Progenitor cell of endocrine pancreas (in vitro differentiated cells): Measurements from ENCODE around the gene KCNQ1. TPM values are rescaled to one million over a fixed set of nuclear protein-coding genes. Genes with fewer than 3 reads are reported as not detected.

Experiments
- DNase-seq: peaks from one replicate; pipeline ENCODE4 v3.0.0; 2021; ENCODE audit warnings: low spot score; ENCODE audit not compliant: unreplicated experiment
- H3K27ac Mint-ChIP-seq: 2 replicates; pipeline ENCODE4 v1.8.0; 2021; ENCODE audit warnings: mild to moderate bottlenecking, moderate library complexity, mixed read lengths
- H3K27me3 Mint-ChIP-seq: 2 replicates; pipeline ENCODE4 v1.8.0; 2021; ENCODE audit warnings: mixed read lengths
- H3K36me3 Mint-ChIP-seq: 2 replicates; pipeline ENCODE4 v1.8.0; 2022; ENCODE audit warnings: mixed read lengths; ENCODE audit not compliant: insufficient read depth
- H3K4me1 Mint-ChIP-seq: 2 replicates; pipeline ENCODE4 v1.8.0; 2021; ENCODE audit warnings: low read depth, mixed read lengths
- H3K4me3 Mint-ChIP-seq: 2 replicates; pipeline ENCODE4 v1.8.0; 2021; ENCODE audit warnings: low read depth, mild to moderate bottlenecking, moderate library complexity, mixed read lengths
- H3K9me3 Mint-ChIP-seq: 2 replicates; pipeline ENCODE4 v1.8.0; 2021; ENCODE audit warnings: low read depth, mixed read lengths
- CTCF ChIP-seq: fragments of 200-600 bp; sonication (generic); IDR thresholded peaks from one replicate; pipeline ENCODE4 v1.5.0; 2021; ENCODE audit warnings: antibody characterized with exemption, mild to moderate bottlenecking; ENCODE audit not compliant: unreplicated experiment
- total RNA-seq: library from RNA; stranded (reverse); gene quantifications from 2 replicates; pipeline ENCODE4 v1.2.1, GENCODE V29; 2021

Gene KCNQ1
- total RNA-seq, 1 donor from 2014 or later, result 3.3 TPM

DNA sequence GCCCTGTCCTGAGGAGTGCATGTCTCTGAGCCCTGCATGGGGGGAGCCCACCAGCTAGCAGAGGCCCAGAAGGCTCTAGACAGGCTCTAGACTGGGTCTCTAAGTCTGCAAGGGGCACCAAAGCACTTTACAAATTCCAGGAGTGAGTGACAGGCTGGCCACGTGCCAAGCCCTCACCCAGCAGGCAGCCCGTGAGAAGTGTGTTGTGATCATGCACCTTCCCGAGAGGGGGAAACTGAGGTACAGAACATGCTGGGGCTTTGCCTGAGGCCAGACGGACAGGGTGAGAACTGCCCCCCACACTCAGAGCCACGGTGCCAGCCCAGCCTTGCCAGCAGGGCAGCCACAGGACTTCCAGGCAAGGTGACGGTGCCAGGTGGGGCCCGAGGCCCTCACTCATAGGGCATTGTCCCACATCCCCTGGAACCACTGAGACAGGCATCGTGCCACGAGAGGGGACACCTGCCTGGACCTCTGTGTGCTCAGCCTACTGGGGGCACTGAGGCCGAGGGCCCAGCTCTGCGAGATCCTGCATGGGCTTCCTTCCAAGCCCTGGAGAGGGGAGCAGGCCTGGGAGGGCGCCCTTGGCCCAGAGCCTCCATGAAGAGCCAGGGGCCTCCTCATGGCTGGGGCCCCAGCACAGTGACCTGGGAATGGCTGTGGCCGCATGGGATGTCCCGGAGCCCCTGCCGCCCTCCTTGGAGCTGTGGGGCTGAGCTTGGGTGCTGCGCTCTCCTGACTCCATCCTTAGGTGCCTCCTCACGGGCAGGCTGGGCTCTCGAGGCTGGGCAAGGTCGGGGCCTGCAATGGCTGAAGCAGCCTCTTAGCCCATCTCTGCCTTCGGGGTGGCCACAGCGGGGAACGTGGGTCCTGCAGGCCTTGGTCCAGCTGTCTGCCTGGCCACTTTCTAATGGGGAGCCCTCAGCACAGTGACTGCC lies 133.5 kb downstream of the KCNQ1 start:
- no peaks in the 10 kb centered on the region for H3K36me3 Mint-ChIP-seq
- DNase-seq, result peak; percentile 6
- H3K27ac Mint-ChIP-seq, result no peak overlapping the region
- no peaks in the 10 kb centered on the region for H3K4me1 Mint-ChIP-seq
- TF ChIP-seq CTCF, result no peak
- H3K9me3 Mint-ChIP-seq, result no peaks in the 10 kb centered on the region
- no peak overlapping the region for H3K4me3 Mint-ChIP-seq
- H3K27me3 Mint-ChIP-seq, result peaks cover 28% of the 10 kb centered on the region

- Mint-ChIP-seq H3K36me3 (no peaks in the 10 kb centered on the region), H3K9me3 (no peaks in the 10 kb centered on the region), H3K4me3 (no peak overlapping the region), H3K4me1 (no peaks in the 10 kb centered on the region), H3K27me3 (peaks cover 31% of the 10 kb centered on the region), H3K27ac (peak overlapping the region; percentile 74)
- TF ChIP-seq CTCF, result no peak
- no peak for DNase-seq
Observed at GRCh38 chr11:2578929-2579270, 134.1 kb downstream of the KCNQ1 start.

DNA sequence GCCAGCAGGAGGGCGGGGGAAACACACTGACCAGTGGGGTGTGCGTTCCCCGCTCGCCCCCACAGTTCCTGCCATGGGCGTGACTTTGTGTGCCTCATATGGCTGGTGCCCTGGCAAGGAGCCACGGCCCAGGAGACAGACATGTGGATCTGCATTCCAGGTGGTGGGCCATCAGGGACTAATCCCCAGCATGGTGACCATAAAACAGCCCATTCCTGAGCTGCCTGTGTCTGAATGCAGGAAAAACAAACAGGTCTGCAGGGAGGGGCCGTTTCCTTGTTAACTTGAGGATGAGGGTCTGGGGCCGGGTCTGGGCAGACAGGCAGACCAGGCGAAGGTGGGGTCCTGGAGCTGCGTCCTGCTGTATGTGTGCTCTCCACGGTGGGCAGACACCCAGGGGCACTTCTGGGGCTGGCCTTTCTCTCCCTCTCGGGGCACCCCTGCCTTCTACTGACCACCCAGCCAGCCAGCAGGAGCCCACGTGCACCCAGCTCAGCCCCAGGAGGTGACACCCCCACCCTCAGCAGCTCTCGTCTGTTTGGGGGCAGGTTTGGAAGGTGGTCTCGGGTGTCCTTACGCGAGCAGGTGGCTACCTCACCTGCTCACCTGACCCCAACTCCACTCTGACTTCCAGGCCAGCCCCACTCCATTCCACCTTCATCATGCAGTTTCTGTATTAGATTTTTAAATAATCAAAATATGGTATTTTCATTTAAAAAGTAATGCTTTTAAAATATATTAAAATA lies 134.7 kb downstream of the KCNQ1 start:
- Mint-ChIP-seq H3K9me3 (no peaks in the 10 kb centered on the region), H3K4me1 (no peaks in the 10 kb centered on the region), H3K27ac (no peak overlapping the region), H3K4me3 (no peak overlapping the region), H3K27me3 (peaks cover 31% of the 10 kb centered on the region), H3K36me3 (no peaks in the 10 kb centered on the region)
- TF ChIP-seq CTCF, result no peak
- DNase-seq, result peak; percentile 7

- Mint-ChIP-seq H3K36me3 (no peaks in the 10 kb centered on the region), H3K4me3 (no peak overlapping the region), H3K27me3 (peaks cover 31% of the 10 kb centered on the region), H3K9me3 (no peaks in the 10 kb centered on the region), H3K4me1 (no peaks in the 10 kb centered on the region), H3K27ac (no peak overlapping the region)
- TF ChIP-seq CTCF, result no peak
- no peak for DNase-seq
Observed at GRCh38 chr11:2580061-2580421, 135.2 kb downstream of the KCNQ1 start.

- Mint-ChIP-seq H3K4me1 (no peaks in the 10 kb centered on the region), H3K27ac (no peak overlapping the region), H3K36me3 (no peaks in the 10 kb centered on the region), H3K4me3 (no peak overlapping the region), H3K9me3 (no peaks in the 10 kb centered on the region), H3K27me3 (peaks cover 33% of the 10 kb centered on the region)
- no peak for TF ChIP-seq CTCF
- DNase-seq, result peak; percentile 8
Observed at GRCh38 chr11:2580571-2581001, 135.8 kb downstream of the KCNQ1 start.
